HCT116 (cell line): ENCODE results near the gene PRKD2.

Experiments
- EZH2phosphoT487 ChIP-seq: fragments of 200-600 bp; IDR thresholded peaks from 2 replicates; pipeline ENCODE4 v1.6.1; 2018; ENCODE audit warnings: antibody characterized with exemption, borderline replicate concordance
- SP1 ChIP-seq: IDR thresholded peaks from 2 replicates; pipeline ENCODE4 v1.6.1; 2012; ENCODE audit warnings: low read depth

DNA sequence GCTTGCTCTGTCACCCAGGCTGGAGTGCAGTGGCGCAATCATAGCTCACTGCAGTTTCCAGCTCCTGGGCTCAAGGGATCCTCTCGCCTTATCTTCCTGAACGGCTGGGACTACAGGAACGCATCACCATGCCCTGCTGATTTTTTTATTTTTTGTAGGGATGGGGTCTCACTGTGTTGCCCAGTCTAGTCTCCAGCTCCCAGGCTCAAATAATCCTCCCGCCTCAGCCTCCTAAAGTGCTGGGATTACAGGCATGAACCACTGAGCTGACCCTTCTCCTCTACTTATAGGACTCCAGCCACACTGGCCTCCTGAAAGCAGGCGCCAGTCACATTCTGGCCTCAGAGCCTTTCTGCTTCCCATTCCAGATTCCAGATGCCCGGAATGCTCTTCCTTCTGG, 66.5 kb downstream of the PRKD2 start:
- TF ChIP-seq EZH2phosphoT487 (no peak), SP1 (no peak)
